Mucosa of gallbladder (tissue), 1 donor: ENCODE results near the gene ITFG2. TPM values are rescaled to one million over a fixed set of nuclear protein-coding genes. Genes with fewer than 3 reads are reported as not detected.
"Not testable (repeated sequence)": the region's sequence is repeated elsewhere in the genome, so short reads cannot be mapped to it uniquely, and the experiment has no call there.

Experiments used
- DNase-seq: peaks from one replicate; pipeline ENCODE4 v3.0.0-alpha.2; 2020; ENCODE audit warnings: low spot score
- total RNA-seq: library from RNA; stranded (reverse); gene quantifications from one replicate; pipeline ENCODE4 v1.2.1, GENCODE V29; 2021
- donor health status: DM: no; HTN: no; CAD: no.

The ITFG2 gene
- 43.4 TPM for total RNA-seq

DNA sequence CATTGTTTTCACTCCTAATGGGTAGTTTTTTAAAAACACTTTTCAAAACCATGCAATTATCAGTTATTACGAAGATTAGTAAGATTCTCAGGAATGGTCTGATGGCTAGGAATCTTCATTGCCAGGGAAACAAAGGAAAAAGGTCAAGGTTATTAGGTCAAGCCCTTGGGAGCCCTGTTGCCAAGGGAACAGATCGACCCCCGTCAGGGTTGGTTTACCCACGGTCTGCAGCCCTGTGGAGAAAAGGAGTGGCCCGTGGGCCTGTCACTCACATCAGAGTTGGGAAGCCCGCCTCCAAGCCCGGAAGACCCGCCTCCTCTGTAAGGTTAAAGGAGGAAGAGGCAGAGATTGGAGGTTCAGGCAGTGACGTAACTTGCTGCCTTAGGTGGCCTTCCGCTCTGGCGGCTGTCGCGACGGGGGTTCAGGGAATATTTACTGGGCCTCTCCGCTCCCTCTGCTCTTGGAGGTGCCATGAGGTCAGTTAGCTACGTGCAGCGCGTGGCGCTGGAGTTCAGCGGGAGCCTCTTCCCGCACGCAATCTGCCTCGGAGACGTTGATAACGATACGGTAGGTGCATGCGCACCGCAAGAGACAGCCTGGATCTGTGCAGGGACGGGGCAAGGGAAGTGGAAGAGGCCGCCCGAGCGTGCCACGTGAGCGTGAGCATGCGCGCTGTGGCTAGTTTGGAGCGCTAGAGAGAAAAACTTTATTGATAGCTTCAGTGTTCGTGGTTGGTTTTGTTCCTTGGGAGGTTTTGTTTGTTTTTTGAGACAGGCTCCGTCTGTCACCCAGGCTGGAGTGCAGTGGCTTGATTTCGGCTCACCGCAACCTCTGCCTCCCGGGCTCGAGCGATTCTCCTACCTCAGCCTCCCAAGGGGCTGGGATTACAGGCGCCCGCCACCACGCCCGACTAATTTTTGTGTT lies at the start of gene ITFG2:
Gene ITFG2, plus strand, starts transcription at position 379 of the 924 bp plus-strand sequence. Its CDS starts 93 bp downstream, at position 472.
- peak; percentile 99 for DNase-seq

- DNase-seq: no peak
These were observed 48.1 kb upstream of the ITFG2 start for GRCh38 chr12:2764398-2764797.

GRCh38 chr12:2765052-2765451 lies 47.4 kb upstream of the ITFG2 start:
- DNase-seq: no peak

- DNase-seq: no peak
These were observed 46.9 kb upstream of the ITFG2 start for GRCh38 chr12:2765608-2766007.

GRCh38 chr12:2768224-2768961 lies 44.1 kb upstream of the ITFG2 start:
- DNase-seq: no peak

GRCh38 chr12:2769866-2770533 lies 42.5 kb upstream of the ITFG2 start:
- DNase-seq: peak; percentile 48

DNA sequence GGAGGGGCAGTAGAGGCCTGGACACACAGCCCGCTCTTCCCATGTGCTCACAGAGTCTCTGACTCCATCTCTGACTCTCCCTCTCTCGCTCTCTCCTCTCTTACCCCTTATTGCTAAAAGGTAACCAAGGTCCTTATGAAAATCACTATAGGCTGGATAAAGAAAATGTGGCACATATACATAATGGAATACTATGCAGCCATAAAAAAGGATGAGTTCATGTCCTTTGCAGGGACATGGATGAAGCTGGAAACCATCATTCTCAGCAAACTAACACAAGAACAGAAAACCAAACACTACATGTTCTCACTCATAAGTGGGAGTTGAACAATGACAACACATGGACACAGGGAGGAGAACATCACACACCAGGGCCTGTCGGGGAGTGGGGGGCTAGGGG lies 41.9 kb upstream of the ITFG2 start:
- DNase-seq: not testable (repeated sequence)

DNA sequence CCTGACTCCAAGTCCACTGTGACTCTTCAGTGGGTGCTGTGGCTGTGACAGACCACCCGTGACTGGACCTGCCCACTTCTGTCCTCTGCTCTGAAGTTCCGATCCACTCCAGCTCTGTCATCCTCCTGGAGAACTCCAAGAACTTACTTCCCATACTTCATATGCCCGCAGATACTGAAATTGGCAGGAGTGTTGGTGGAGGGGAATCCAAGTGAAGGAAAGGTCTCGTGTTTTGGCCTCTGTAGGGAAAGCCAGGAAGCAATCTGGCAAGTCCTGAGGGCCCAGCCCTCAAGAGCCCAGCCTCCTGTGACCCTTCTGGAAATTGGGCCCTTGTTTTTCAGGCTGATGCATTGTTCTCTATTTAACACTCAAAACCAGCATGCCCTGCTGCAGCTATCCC lies 40.1 kb upstream of the ITFG2 start:
- no peak for DNase-seq

DNA sequence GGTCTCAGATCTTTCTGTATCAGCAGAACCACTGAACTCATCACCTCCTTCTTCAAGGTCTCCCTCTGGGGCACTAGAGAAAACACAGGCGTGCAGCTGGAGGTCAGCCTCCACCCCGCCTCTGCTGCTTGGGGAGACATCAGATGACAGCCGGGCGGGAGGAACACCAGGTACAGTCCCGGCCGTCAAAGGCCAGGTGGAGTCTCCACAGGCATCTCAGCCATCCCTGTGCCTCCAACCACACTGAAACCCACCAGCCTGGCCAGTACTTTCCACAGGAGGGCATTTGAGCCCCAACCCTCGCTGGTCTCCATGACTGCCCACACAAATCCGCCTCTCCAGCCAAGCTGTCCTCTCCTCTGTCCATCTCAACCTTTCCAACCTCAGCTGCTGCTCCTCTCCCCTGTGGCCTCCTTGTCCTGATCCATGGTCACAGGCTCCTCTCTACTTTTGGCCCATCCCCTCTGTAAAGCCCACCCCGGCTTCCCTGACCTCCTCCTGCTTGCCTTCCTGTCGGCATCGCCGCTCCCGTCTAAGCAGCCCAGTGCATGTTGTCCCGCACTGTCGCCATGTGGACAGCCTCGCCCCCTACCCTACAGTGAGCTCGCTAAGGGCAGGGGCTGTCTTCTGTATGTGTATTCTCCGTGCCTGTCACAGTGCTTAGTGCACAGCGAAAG lies 39.1 kb upstream of the ITFG2 start:
- DNase-seq: no peak

GRCh38 chr12:2775431-2775830 lies 37.0 kb upstream of the ITFG2 start:
- no peak for DNase-seq

GRCh38 chr12:2776129-2776806 lies 36.2 kb upstream of the ITFG2 start:
- DNase-seq: no peak

DNA sequence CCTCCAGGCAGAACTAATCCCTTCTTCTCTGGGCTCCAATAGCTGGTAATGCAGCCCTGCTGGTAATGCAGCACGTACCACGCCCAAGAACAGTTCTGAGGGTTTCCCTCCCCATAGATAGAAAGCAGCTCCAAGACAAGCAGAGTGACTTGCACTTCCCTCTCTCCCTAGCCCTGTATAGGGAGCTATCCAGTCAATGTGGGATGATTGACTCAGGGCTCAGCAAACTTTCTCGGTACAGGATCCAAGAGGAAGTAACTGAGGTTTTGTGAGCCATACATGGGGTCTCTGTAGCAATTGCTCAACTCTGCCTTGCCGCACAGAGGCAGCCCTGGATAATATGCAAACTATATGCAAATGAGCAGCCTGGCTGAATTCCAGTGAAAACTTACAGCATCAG lies 33.2 kb upstream of the ITFG2 start:
- no peak for DNase-seq

DNA sequence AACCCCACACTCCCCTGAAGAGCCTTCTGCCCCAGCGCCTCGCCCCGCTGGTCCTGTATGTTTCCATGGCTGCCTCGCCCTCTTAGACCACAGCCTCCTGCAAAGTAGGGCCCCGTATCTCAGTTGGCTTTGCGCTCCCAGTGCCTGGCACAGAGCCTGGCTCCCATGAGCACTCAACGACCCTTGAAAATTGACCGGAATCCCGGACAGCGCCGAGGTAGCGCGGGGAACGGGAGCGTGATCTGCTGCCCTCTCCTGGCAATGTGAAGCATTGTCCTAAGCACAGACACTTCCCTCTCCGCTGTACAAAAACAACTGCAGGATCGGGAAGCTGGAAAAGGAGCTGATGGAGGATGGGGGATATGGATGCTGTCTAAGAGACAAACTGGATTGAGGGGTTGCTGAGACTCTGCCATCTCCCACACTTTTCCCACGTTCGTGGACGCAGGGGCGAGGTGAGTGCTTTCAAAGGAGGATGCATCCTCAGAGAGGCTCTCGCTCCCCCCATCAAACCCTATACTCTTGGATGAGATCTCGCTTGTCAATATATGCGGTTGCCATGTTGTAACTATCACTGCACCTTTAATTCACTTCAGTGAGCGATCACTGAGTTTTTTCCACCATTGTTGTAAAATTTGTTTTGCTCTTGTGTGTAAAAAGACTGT lies 28.4 kb upstream of the ITFG2 start:
- peak; percentile 53 for DNase-seq

DNA sequence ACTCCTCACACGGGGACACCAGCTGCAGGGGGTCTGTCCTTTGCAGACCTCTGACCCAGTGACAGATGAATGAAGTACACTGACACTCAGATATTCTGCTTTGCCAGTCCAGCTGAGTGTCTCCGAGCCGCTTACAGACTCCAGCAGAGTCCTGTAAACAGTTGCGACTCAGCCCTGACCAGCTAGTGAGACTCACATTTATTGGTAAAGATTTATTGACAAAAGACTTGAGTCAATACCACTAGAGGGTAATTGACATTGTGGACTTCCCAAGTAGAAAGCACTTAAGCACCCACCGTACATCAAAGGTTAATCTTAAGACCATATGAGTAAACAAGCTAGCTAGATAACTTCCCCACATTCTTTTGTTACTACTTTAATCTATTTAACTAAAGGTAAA lies 27.5 kb upstream of the ITFG2 start:
- DNase-seq: no peak

DNA sequence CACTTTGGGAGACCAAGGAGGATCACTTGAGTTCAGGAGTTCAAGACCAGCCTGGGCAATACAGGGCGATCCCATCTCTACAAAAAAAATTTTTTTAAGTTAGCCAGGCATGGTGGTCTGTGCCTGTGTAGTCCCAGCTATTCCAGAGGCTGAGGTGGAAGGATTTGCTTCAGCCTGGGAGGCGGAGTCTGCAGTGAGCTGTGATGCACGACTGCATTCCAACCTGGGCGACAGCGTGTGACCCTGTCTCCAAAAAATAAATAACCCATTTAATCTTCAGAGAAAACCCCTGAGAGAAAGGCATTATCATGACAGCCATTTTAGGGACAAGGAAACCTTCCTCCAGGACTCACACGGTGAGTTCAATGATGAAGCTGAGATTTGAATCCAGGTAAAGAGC lies 21.4 kb upstream of the ITFG2 start:
- no peak for DNase-seq

DNA sequence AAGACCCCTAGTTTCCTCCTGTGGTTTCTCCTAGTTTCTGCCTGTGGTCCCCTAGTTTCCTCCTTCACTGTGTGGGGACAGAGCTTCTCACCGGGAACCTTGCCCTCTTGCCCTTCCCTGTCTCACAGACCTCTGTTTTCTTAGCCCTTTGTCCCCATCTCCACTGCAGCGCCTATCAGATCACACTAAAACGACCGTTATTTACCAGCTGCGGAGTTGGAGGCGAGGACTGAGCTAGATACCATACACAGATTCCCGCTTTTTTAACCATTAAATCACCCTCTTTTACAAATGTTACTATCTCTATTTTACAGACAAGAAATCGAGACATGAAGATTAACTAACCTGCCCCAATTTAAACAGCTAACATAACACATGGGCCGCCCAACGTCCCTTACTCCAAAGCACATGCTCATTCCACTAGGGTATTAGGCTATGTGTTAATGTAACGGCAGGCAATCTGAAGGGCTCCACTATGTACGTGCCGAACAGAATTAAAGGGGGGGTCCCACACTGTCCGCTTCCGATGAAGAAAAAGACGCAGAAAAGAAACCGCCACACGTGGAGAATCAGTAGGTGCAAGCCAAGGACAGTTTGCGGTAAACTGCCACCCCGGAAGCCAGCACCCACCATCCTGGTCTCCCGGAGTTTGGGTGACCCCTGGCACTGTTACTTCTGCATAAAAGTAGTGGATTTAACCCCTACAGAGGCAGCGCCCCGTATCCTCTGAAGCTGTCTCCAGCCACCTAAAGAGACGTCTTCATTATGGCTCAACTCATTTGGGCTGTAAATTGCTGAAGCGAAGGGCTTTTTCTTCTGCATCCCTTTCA lies 19.6 kb upstream of the ITFG2 start:
- no peak for DNase-seq

GRCh38 chr12:2793561-2793960 lies 18.9 kb upstream of the ITFG2 start:
- no peak for DNase-seq

DNA sequence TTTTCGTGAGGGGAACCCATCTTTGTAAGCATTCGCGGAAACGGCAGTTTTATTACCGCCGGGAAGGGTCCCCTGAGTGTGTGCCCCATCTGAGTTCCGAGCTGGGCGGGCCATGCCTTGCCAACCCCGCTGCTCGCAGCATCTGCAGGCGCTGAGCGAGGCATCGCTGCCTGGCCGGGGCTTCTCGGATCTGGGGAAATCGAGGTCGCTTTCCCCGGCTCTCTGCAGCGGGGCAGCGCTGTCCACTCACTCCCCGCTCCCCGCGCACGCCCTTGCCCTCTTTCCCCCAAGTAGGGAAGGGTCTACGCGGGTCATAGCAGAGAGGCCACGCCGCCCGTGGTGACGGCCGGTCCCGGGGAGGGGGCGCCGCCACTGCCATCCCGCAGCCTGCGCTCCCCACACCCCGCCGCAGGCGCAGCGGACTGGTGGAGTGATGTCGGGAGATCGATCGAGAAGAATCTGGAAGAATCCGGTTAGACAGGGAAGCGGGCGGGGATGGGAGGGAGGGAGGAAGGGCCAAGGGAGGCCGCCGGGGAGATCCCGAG lies 18.2 kb upstream of the ITFG2 start:
- DNase-seq: peak; percentile 83

DNA sequence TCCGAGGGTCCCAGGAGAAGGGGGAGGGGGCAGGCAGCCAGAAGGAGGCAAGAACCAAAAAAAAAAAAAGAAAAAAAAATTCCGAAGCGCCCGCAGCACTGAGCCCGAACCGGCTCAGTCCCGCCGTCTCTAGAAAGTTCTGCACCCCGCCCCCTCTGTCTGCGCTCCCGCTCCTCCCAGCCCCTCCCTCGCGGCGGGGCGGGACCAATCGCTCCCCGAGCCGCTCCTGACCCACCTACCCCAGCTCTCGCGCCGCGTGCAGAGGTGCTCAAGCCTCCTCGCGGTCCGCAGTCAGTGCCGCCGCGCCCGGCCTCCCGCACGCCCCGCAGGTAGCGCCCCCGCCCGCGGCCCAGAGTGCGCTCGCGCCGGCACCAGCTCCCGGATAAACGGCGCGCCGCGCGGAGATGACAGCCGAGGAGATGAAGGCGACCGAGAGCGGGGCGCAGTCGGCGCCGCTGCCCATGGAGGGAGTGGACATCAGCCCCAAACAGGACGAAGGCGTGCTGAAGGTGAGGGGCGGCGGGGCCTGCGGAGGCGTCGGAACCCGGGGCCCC lies 17.7 kb upstream of the ITFG2 start, which contains the start of gene FKBP4:
Gene FKBP4, plus strand, starts transcription at position 235 of the 554 bp plus-strand sequence. Its CDS starts 170 bp downstream, at position 405.
- peak; percentile 94 for DNase-seq
